ENCODE measurements around the gene SLC25A6.

DNA sequence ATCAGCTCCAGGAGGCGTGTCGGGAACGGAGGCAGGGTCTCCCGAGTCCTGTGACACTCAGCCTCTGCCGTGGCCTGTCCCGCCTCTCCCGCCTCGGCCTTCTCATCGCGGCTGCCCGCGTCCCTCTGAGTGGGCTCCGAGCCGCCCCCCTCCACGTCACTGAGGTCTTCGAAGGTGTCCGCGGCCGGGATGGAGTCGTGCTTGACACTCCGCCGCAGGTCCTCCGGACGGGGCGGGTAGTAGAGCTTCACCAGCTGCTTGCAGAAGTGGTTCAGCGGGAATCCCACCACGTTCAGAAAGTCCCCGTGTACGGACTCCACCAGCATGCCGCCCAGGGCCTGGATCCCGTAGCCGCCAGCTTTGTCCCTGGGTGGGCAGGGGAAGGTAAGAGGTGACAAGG lies 35.8 kb upstream of the SLC25A6 start:
- TF ChIP-seq POLR2A (IDR thresholded peaks at IDR 0.05) (no peak), POLR2AphosphoS5 (IDR thresholded peaks at IDR 0.05) (no peak)
- TF ChIP-seq, protein P1, sequence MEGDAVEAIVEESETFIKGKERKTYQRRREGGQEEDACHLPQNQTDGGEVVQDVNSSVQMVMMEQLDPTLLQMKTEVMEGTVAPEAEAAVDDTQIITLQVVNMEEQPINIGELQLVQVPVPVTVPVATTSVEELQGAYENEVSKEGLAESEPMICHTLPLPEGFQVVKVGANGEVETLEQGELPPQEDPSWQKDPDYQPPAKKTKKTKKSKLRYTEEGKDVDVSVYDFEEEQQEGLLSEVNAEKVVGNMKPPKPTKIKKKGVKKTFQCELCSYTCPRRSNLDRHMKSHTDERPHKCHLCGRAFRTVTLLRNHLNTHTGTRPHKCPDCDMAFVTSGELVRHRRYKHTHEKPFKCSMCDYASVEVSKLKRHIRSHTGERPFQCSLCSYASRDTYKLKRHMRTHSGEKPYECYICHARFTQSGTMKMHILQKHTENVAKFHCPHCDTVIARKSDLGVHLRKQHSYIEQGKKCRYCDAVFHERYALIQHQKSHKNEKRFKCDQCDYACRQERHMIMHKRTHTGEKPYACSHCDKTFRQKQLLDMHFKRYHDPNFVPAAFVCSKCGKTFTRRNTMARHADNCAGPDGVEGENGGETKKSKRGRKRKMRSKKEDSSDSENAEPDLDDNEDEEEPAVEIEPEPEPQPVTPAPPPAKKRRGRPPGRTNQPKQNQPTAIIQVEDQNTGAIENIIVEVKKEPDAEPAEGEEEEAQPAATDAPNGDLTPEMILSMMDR (IDR thresholded peaks at IDR 0.05) = no peak

Measured in sigmoid colon (tissue), 4 donors.